Esophagus squamous epithelium (tissue), 4 donors: Measurements from ENCODE around the gene H6PD.

ENCODE experiments used
- CTCF ChIP-seq, 6 experiments: fragments of 450-650 bp in 4 of 6; fragments of 200-600 bp in 2 of 6; sonication (generic) in 2 of 6; IDR thresholded peaks; one replicate each; pipeline ENCODE4 v1.5.1; 2016 to 2019; ENCODE audit warnings: antibody characterized with exemption in 6 of 6, mild to moderate bottlenecking in 4 of 6, moderate library complexity in 4 of 6
- POLR2A ChIP-seq, 4 donors: fragments of 450-650 bp; IDR thresholded peaks; one replicate each; pipeline ENCODE4 v1.6.1; 2017; ENCODE audit warnings: antibody characterized with exemption in 4 of 4, mild to moderate bottlenecking in 4 of 4, moderate library complexity in 3 of 4

- TF ChIP-seq CTCF (IDR thresholded peaks at IDR 0.05): no peak
- no peak for TF ChIP-seq POLR2A (IDR thresholded peaks at IDR 0.05)
These were observed 81.5 kb downstream of the H6PD start for GRCh38 chr1:9316080-9316444.
